Measurements from ENCODE around the gene C2CD4D.

DNA sequence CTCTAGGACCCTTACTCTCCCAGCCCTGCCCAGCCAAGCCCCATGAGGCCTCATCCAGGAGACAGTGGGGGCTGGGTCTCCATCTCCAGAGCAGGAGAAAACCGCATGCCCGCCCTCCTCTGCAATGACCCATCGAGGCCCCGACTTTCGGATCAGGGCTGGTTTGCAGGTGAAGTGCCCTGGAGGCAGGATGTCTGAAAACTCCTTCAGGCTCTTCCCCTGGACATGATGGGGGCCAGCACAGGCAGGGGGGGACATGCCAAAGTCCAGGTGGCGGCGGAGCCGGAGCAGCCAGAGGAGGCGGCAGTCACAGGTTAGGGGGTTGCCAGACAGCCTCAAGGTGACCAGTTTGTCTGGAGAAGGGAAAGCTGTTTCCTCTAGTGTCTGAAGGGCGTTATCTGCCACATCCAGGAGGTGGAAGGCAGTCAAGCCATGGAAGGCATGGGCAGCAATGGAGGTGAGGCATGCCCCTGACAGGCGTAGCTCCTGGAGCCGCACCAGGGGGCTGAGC, 38.3 kb downstream of the C2CD4D start:
- TF ChIP-seq CTCF (IDR thresholded peaks at IDR 0.05) (no peak), EZH2 (IDR thresholded peaks at IDR 0.05) (no peak), EZH2phosphoT487 (IDR thresholded peaks at IDR 0.05) (no peak)
